UCSD-AML1 (cell line): ENCODE results near the gene VDAC1.
"Not testable (repeated sequence)": the region's sequence is repeated elsewhere in the genome, so short reads cannot be mapped to it uniquely, and the experiment has no call there.

ENCODE experiments used
- DNase-seq: peaks from one replicate; lab custom pipeline; 2025; ENCODE audit not compliant: unreplicated experiment; lab: John Stamatoyannopoulos, UW

Gene VDAC1

GRCh38 chr5:133968204-133968980, 36.4 kb downstream of the VDAC1 start, which contains the start of gene C5orf15:
Gene C5orf15, minus strand, starts transcription at chr5:133968625. Its CDS starts 41 bp downstream, at chr5:133968584.
- DNase-seq, result peak; percentile 95

GRCh38 chr5:133967698-133968203, 37.0 kb downstream of the VDAC1 start:
- no peak for DNase-seq

- no peak for DNase-seq
These were observed 37.7 kb downstream of the VDAC1 start for GRCh38 chr5:133967124-133967523.

- no peak for DNase-seq
These were observed 38.7 kb downstream of the VDAC1 start for GRCh38 chr5:133966090-133966489.

- DNase-seq, result no peak
These were observed 41.2 kb downstream of the VDAC1 start for GRCh38 chr5:133963493-133964128.

- DNase-seq, result no peak
These were observed 41.8 kb downstream of the VDAC1 start for GRCh38 chr5:133962801-133963476.

- no peak for DNase-seq
These were observed 42.6 kb downstream of the VDAC1 start for GRCh38 chr5:133962131-133962530.

GRCh38 chr5:133959643-133960042, 45.1 kb downstream of the VDAC1 start:
- no peak for DNase-seq

GRCh38 chr5:133957591-133957990, 47.2 kb downstream of the VDAC1 start:
- DNase-seq, result no peak

GRCh38 chr5:133957080-133957479, 47.7 kb downstream of the VDAC1 start:
- DNase-seq, result no peak

- not testable (repeated sequence) for DNase-seq
These were observed 48.6 kb downstream of the VDAC1 start for GRCh38 chr5:133956196-133956595.

GRCh38 chr5:133953568-133954145, 51.1 kb downstream of the VDAC1 start:
- no peak for DNase-seq

- no peak for DNase-seq
These were observed 51.8 kb downstream of the VDAC1 start for GRCh38 chr5:133952729-133953567.

- no peak for DNase-seq
These were observed 53.8 kb downstream of the VDAC1 start for GRCh38 chr5:133950821-133951612.

GRCh38 chr5:133948721-133949120, 56.1 kb downstream of the VDAC1 start:
- no peak for DNase-seq

- DNase-seq, result no peak
These were observed 57.3 kb downstream of the VDAC1 start for GRCh38 chr5:133947431-133947841.

- no peak for DNase-seq
These were observed 59.2 kb downstream of the VDAC1 start for GRCh38 chr5:133945568-133945967.

- peak; percentile 57 for DNase-seq
These were observed 60.3 kb downstream of the VDAC1 start for GRCh38 chr5:133944263-133945185.

GRCh38 chr5:133943475-133943817, 61.3 kb downstream of the VDAC1 start:
- DNase-seq, result no peak
